ENCODE measurements around the gene HAPLN1. TPM values are rescaled to one million over a fixed set of nuclear protein-coding genes. Genes with fewer than 3 reads are reported as not detected.

Gene HAPLN1
- total RNA-seq, 1 donor from 2014 or later = 1.4 TPM

DNA sequence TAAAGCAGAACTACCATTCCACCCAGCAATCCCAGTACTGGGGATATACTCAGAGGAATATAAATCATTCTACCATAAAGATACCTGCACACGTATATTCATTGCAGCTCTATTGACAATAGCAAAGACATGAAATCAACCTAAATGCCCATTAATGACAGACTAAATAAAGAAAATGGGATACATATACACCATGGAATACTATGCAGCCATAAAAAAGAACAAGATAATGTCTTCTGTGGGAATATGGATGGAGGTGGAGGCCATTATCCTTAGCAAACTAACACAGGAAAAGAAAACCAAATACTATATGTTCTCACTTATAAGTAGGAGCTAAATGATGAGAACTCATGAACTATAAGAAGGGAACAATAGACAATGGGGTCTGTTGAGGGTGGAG lies 12.5 kb downstream of the HAPLN1 start:
- no peaks in the 10 kb centered on the region for H3K27me3 Mint-ChIP-seq (ENCODE audit: low read depth)
- no peaks in the 10 kb centered on the region for H3K4me1 Mint-ChIP-seq
- H3K27ac Mint-ChIP-seq (ENCODE audit: unreplicated experiment) = no peak overlapping the region
- TF ChIP-seq, protein P1, sequence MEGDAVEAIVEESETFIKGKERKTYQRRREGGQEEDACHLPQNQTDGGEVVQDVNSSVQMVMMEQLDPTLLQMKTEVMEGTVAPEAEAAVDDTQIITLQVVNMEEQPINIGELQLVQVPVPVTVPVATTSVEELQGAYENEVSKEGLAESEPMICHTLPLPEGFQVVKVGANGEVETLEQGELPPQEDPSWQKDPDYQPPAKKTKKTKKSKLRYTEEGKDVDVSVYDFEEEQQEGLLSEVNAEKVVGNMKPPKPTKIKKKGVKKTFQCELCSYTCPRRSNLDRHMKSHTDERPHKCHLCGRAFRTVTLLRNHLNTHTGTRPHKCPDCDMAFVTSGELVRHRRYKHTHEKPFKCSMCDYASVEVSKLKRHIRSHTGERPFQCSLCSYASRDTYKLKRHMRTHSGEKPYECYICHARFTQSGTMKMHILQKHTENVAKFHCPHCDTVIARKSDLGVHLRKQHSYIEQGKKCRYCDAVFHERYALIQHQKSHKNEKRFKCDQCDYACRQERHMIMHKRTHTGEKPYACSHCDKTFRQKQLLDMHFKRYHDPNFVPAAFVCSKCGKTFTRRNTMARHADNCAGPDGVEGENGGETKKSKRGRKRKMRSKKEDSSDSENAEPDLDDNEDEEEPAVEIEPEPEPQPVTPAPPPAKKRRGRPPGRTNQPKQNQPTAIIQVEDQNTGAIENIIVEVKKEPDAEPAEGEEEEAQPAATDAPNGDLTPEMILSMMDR (conservative IDR thresholded peaks at IDR 0.05) = no peak
- H3K36me3 Mint-ChIP-seq (ENCODE audit: low read depth) = peaks cover 13% of the 10 kb centered on the region
- peaks cover 17% of the 10 kb centered on the region for H3K9me3 Mint-ChIP-seq
- H3K4me3 Mint-ChIP-seq = no peak overlapping the region
- DNase-seq (ENCODE audit: low read depth, low spot score) = no peak

DNA sequence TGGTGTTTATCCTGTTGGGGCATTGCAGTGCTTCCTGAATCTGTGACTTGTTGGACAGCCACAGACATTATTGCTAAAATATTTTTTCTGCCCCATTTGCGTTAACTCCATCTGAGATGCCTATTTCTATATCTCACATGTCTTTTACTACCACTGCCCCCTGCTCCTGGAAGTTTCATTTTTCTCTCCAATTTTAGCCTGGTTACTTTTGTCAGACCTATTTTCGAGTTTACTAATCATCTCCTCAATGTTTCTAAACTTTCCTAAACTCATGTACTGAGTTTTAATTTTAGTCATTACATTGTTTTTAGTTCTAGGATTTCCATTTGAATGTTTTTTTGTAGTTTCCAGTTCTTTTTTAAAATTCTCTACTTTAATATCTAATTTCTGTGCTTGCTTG lies 17.6 kb downstream of the HAPLN1 start:
- TF ChIP-seq, protein P1 (conservative IDR thresholded peaks at IDR 0.05) = no peak
- Mint-ChIP-seq H3K27me3 (ENCODE audit: low read depth) (no peaks in the 10 kb centered on the region), H3K36me3 (ENCODE audit: low read depth) (peaks cover 13% of the 10 kb centered on the region), H3K4me1 (no peaks in the 10 kb centered on the region), H3K4me3 (no peak overlapping the region), H3K27ac (ENCODE audit: unreplicated experiment) (no peak overlapping the region), H3K9me3 (peaks cover 19% of the 10 kb centered on the region)
- no peak for DNase-seq (ENCODE audit: low read depth, low spot score)

DNA sequence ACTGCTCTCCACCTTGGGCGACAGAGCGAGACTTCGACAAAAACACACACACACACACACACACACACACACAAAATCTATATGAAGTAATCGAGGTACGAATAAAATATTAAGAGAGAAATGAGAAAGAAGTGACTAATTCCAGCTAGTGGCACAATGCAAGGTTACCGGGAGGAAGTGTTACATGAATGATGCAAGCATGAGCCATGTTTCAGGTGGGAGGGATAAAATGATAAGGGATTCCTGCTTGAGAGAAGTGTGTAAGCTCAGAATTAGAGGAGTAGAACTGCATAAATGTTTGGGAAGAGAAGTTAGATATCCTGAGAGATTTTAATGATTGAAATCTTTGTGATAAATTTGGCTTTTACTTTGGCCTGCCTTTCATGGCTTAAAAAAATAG lies 18.8 kb downstream of the HAPLN1 start:
- no peaks in the 10 kb centered on the region for H3K27me3 Mint-ChIP-seq (ENCODE audit: low read depth)
- peak overlapping the region; percentile 24 for H3K27ac Mint-ChIP-seq (ENCODE audit: unreplicated experiment)

DNA sequence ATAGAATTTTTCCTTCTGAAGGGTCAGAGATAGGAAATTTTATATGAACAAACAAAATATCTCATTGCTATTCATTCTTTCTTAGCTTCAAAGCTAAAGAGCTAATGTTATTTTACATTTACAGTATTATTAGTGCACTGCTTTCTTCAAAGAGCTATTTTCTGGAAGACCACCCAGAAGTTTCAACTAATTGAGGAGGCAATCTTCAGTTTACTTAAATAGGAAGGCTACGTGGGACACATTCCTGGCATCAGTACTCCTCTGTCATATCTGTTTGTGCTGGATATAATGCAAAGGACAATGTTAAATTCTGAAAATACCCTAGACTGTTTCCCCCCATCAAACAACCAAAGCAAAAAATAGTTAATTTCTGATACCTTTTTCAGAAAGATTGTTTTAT lies 30.8 kb downstream of the HAPLN1 start:
- H3K36me3 Mint-ChIP-seq (ENCODE audit: low read depth) = no peaks in the 10 kb centered on the region
- no peaks in the 10 kb centered on the region for H3K27me3 Mint-ChIP-seq (ENCODE audit: low read depth)
- H3K27ac Mint-ChIP-seq (ENCODE audit: unreplicated experiment) = no peak overlapping the region
- DNase-seq (ENCODE audit: low read depth, low spot score) = no peak
- peaks cover 2% of the 10 kb centered on the region for H3K9me3 Mint-ChIP-seq
- TF ChIP-seq, protein P1 (conservative IDR thresholded peaks at IDR 0.05) = no peak
- H3K4me1 Mint-ChIP-seq = no peaks in the 10 kb centered on the region
- no peak overlapping the region for H3K4me3 Mint-ChIP-seq

More for the DNA sequence above, 18.8 kb downstream of the HAPLN1 start:
- peaks cover 13% of the 10 kb centered on the region for H3K36me3 Mint-ChIP-seq (ENCODE audit: low read depth)
- H3K4me1 Mint-ChIP-seq = no peaks in the 10 kb centered on the region
- TF ChIP-seq, protein P1 (conservative IDR thresholded peaks at IDR 0.05) = no peak
- no peak for DNase-seq (ENCODE audit: low read depth, low spot score)
- peaks cover 25% of the 10 kb centered on the region for H3K9me3 Mint-ChIP-seq
- H3K4me3 Mint-ChIP-seq = no peak overlapping the region

DNA sequence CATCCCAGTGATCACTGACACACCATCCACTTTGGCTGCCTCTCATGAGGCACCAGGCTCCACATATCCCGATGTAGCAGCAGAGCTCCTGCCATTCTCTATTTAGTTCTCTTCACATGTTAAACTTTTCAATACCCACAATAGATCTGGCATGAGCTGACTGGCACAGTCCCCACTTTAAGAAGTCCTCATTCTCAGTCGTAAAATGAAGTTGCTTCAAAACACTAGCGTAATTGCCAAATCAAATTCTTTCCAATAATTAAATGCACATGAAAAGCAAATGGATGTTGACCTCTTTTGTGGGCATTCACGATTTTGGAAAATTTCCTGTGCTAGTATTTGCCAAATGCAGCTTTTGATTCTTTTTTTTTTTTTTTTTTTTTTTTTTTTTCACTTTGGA lies 32.4 kb downstream of the HAPLN1 start:
- peaks cover 2% of the 10 kb centered on the region for H3K9me3 Mint-ChIP-seq
- peaks cover 11% of the 10 kb centered on the region for H3K4me1 Mint-ChIP-seq
- H3K4me3 Mint-ChIP-seq = no peak overlapping the region
- H3K27me3 Mint-ChIP-seq (ENCODE audit: low read depth) = no peaks in the 10 kb centered on the region
- H3K36me3 Mint-ChIP-seq (ENCODE audit: low read depth) = no peaks in the 10 kb centered on the region
- TF ChIP-seq, protein P1 (conservative IDR thresholded peaks at IDR 0.05) = no peak
- no peak for DNase-seq (ENCODE audit: low read depth, low spot score)
- no peak overlapping the region for H3K27ac Mint-ChIP-seq (ENCODE audit: unreplicated experiment)

Data from neural crest cell (in vitro differentiated cells).